ENCODE measurements around the gene PRPH2.

The PRPH2 gene

DNA sequence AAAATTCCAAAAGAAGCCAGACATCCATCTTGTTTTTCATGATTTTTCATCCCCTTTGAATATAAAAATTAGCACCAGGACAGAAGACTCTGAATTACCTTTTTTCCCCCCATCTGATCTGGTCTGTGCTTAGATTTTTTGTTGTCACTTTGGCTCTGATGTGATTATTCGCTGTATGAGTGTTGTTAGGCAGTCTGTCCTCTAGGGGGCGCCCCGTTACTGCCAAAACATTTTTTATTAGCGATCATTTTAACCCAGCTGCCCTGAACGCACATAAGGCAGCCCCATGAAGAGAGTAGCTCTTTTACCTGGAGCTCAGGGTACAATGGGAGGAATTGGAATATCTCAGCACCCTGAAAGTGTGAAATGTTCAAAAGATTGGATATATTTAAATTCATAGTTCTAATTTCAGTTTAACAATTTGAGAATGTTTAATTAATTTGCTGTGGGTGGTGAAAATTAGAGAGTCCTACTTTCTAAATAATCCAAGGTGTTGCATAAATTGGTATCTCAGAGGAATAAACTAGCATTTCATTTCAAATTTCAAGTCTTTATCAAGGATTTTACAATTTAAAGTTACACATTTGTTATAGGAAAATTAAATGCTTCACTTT, 60.8 kb downstream of the PRPH2 start:
- Histone ChIP-seq H3K4me3 (ENCODE audit: low read depth, low read length, poor library complexity, severe bottlenecking) (no peak overlapping the region), H2AFZ (ENCODE audit: low read length) (no peak overlapping the region), H3K27ac (ENCODE audit: low read depth, low read length, poor library complexity, severe bottlenecking) (no peak overlapping the region), H3K36me3 (ENCODE audit: insufficient read depth, low read length) (peaks cover 80% of the 10 kb centered on the region), H3K9me2 (ENCODE audit: low read depth, low read length) (no peaks in the 10 kb centered on the region), H3K9ac (ENCODE audit: low read length) (no peak overlapping the region), H4K20me1 (ENCODE audit: insufficient read depth, low read length) (no peaks in the 10 kb centered on the region), H3K79me2 (ENCODE audit: insufficient read depth, low read length) (no peaks in the 10 kb centered on the region), H3K4me2 (ENCODE audit: low read length) (no peak overlapping the region), H3K4me1 (ENCODE audit: insufficient read depth, low read length, severe bottlenecking) (no peaks in the 10 kb centered on the region), H3K27me3 (ENCODE audit: insufficient read depth, low read length) (no peaks in the 10 kb centered on the region), H3F3A (ENCODE audit: insufficient read depth, low read length) (no peaks in the 10 kb centered on the region), H3K9me3 (ENCODE audit: low read length) (no peaks in the 10 kb centered on the region)
- TF ChIP-seq, protein P1, sequence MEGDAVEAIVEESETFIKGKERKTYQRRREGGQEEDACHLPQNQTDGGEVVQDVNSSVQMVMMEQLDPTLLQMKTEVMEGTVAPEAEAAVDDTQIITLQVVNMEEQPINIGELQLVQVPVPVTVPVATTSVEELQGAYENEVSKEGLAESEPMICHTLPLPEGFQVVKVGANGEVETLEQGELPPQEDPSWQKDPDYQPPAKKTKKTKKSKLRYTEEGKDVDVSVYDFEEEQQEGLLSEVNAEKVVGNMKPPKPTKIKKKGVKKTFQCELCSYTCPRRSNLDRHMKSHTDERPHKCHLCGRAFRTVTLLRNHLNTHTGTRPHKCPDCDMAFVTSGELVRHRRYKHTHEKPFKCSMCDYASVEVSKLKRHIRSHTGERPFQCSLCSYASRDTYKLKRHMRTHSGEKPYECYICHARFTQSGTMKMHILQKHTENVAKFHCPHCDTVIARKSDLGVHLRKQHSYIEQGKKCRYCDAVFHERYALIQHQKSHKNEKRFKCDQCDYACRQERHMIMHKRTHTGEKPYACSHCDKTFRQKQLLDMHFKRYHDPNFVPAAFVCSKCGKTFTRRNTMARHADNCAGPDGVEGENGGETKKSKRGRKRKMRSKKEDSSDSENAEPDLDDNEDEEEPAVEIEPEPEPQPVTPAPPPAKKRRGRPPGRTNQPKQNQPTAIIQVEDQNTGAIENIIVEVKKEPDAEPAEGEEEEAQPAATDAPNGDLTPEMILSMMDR (IDR thresholded peaks at IDR 0.05; ENCODE audit: low read length) = peak; percentile 89
- no peak for TF ChIP-seq EZH2 (IDR thresholded peaks at IDR 0.05; ENCODE audit: borderline replicate concordance, low read length)

DNA sequence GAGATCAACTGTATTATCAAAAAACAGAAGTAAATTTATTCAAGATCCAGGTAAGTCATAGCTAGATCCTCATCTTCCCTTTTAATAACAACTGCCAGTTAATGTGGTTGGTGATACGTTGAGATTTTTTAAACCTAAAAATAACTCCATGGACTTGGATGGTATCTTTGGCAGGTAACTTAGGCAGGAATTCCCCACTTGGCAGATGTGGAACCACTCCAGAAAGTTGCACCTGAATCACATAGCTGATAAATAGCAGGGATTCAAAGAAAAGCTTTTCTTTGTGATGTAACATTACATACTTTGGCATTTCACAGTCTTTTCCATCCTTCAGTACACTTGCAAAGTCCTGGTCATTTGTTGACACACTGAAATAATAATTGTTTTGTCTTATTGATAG, 62.6 kb downstream of the PRPH2 start:
- Histone ChIP-seq H3K27me3 (ENCODE audit: insufficient read depth, low read length) (no peaks in the 10 kb centered on the region), H3K4me1 (ENCODE audit: insufficient read depth, low read length, severe bottlenecking) (no peaks in the 10 kb centered on the region), H3K9me2 (ENCODE audit: low read depth, low read length) (no peaks in the 10 kb centered on the region), H4K20me1 (ENCODE audit: insufficient read depth, low read length) (no peaks in the 10 kb centered on the region), H3F3A (ENCODE audit: insufficient read depth, low read length) (no peaks in the 10 kb centered on the region), H3K4me2 (ENCODE audit: low read length) (no peak overlapping the region), H3K79me2 (ENCODE audit: insufficient read depth, low read length) (no peaks in the 10 kb centered on the region), H3K9ac (ENCODE audit: low read length) (no peak overlapping the region), H3K9me3 (ENCODE audit: low read length) (no peaks in the 10 kb centered on the region), H3K27ac (ENCODE audit: low read depth, low read length, poor library complexity, severe bottlenecking) (no peak overlapping the region), H2AFZ (ENCODE audit: low read length) (no peak overlapping the region), H3K36me3 (ENCODE audit: insufficient read depth, low read length) (peaks cover 72% of the 10 kb centered on the region), H3K4me3 (ENCODE audit: low read depth, low read length, poor library complexity, severe bottlenecking) (no peak overlapping the region)
- TF ChIP-seq, protein P1 (IDR thresholded peaks at IDR 0.05; ENCODE audit: low read length) = no peak
- no peak for TF ChIP-seq EZH2 (IDR thresholded peaks at IDR 0.05; ENCODE audit: borderline replicate concordance, low read length)

DNA sequence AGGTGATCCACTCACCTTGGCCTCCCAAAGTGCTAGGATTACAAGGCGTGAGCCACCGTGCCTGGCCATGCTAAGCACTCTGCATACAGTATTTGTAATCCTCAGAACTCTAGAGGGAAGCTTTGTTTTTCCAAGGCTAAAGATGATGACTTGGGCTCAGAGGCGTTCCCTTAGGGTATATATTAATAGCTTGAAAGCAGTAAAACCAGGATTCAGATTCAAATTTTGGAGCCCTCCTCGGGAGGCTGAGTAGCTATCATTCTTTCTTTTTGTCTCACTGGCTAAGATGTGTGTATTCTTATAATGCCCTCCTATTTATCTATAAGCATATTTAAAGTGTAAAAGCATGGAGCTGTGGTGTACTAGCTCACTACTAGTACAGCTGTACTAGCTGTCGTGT, 68.5 kb downstream of the PRPH2 start:
- no peaks in the 10 kb centered on the region for H3F3A ChIP-seq (ENCODE audit: insufficient read depth, low read length)
- H3K4me2 ChIP-seq (ENCODE audit: low read length) = no peak overlapping the region
- no peaks in the 10 kb centered on the region for H3K4me1 ChIP-seq (ENCODE audit: insufficient read depth, low read length, severe bottlenecking)
- no peak overlapping the region for H3K27ac ChIP-seq (ENCODE audit: low read depth, low read length, poor library complexity, severe bottlenecking)
- TF ChIP-seq, protein P1 (IDR thresholded peaks at IDR 0.05; ENCODE audit: low read length) = no peak
- TF ChIP-seq EZH2 (IDR thresholded peaks at IDR 0.05; ENCODE audit: borderline replicate concordance, low read length) = no peak
- H3K9me2 ChIP-seq (ENCODE audit: low read depth, low read length) = no peaks in the 10 kb centered on the region
- H3K36me3 ChIP-seq (ENCODE audit: insufficient read depth, low read length) = peaks cover 64% of the 10 kb centered on the region; the same call in 1 of the 2 replicates
- H3K9ac ChIP-seq (ENCODE audit: low read length) = no peak overlapping the region
- H3K79me2 ChIP-seq (ENCODE audit: insufficient read depth, low read length) = no peaks in the 10 kb centered on the region
- no peak overlapping the region for H2AFZ ChIP-seq (ENCODE audit: low read length)
- H4K20me1 ChIP-seq (ENCODE audit: insufficient read depth, low read length) = no peaks in the 10 kb centered on the region
- H3K4me3 ChIP-seq (ENCODE audit: low read depth, low read length, poor library complexity, severe bottlenecking) = no peak overlapping the region
- no peaks in the 10 kb centered on the region for H3K27me3 ChIP-seq (ENCODE audit: insufficient read depth, low read length)
- no peaks in the 10 kb centered on the region for H3K9me3 ChIP-seq (ENCODE audit: low read length)

Data from OCI-LY1 (cell line).